HPDE6-E6E7 (cell line): ENCODE results near the gene CPT1A.

Experiments
- DNase-seq: peaks from one replicate; pipeline ENCODE4 v3.0.0; 2011; ENCODE audit warnings: missing footprints; ENCODE audit errors: extremely low spot score

The CPT1A gene

DNA sequence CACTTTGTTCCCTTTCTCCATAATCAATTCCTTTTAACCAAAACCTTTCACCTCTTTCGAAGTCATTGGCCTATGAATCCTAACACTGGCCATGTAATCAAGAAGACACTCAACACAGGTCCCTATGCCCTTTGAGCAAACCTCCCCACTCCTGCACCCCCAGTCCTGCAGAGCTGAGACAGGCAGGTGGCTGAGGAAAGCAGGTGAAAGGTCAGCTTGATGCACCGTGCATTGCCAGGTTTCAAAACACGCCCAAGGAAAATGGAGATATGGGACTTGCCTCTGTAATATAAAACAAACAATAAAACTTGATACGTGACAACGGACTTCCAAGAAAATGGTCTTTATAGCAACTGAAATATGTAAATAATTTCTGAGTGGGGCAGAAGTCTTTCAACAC is 10.6 kb downstream of the CPT1A start:
- no peak for DNase-seq

GRCh38 chr11:68829581-68829980 is 12.1 kb downstream of the CPT1A start:
- no peak for DNase-seq

DNA sequence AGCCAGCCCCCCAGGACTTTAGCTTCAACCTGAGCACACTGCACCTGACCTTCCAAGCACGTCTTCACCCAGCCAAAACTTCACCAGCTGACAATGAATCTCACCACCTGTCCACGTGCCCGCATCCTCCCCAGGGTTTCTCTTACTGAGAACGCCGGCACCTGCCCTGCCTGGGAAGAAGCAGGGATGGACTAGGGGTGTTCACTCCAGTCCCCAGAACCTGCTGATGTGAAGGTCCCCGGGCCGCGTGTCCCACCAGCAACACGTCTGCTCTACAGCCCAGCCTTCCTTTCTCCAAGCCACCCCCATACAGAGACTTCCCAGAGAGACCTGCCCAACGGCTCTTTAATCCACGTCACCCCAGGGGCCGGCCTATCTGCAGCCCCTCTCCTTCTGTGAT is 12.8 kb downstream of the CPT1A start:
- DNase-seq = no peak

DNA sequence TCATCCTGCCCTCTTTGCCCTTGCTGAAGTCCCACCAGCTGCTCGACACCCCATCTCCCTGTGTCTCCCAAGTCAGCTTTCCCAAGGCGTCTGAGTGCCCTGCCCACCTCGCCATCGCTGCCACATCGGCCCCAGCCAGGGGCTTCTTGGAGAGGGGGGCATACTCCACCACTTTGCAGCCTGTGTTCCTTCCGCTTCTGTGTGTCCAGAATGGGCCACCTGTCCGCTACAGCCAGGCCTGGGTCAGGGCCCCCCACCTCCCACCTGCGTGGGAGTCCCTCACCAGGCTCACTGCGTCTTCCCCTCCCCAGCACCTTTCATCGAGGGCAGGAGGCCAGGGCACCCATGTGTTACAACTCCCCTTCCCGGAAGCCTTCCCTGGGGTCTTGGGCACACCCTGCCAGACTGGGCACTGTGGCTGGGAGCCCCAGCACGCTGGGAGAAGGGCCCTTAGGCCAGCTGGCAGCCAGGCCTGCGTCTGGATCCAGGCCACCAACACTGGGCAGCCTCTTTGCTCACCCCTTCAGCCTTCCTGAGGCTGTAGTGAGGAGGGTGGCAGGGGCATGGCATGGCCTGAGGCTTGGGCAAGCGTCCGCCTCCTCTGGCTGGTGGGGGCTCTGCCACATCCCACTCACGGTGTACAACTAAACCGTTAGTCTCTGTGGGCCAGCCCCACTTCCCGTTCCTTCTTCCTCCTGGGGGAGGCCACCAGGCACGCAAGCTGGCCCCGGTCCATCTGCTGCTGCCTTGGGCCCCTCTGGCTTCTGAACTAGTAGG is 13.4 kb downstream of the CPT1A start:
- no peak for DNase-seq

DNA sequence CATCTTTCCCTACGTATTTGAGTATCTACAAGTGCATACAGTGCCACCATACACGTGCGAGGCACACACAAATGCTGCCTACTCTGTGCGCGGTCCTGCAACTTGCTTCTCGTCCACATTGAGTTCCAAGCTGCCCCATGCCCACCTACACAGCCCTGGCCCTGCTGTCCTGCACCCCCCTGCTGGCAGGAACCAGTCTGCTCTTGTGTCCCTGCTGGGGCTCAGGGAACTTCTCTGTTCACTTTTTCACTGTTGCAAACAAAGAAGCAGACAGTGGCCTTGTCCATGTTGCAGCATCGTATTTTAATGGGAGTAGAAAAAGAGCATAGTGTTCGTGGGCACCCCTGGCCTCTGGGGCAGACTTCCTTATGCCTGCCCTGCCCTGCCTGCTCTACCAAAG is 14.0 kb downstream of the CPT1A start:
- DNase-seq = no peak

DNA sequence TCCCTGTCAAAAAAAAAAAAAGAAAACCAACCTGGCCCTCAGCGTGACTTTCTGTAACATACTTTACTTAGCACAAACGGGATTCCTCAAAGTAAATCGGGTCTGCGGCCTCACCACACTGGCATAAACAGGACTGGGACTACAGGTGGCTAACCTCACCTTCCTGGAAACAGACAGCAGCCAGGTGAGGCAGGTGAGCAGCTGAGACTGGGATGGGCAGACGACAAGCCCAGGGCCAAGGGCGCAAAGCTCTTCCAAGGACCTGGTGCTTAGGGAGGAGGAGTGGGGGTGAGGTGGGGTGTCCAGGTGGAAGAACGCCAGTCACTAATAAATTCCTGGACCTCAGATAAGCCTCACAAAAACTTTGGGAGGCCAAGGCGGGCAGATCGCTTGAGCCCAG is 15.0 kb downstream of the CPT1A start:
- no peak for DNase-seq

DNA sequence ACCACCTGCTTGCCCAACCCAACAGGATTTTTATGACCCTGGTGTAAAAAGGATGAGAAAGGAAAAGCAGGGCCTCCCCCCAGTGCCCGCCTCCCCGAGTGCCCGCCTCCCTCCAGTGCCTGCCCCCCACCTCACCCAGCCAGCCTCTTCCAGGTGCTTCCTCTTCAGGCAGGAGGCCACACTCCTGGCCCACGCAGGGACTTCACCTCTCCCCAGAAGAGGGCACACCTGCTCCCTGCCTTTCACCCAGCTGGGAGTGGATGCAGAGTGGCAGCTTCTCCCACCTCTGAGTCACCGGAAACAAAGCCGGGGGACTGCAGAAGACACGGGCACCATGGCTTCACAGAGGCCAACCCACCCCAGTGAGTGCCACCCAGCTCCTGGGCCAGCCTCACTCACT is 16.1 kb downstream of the CPT1A start:
- no peak for DNase-seq

GRCh38 chr11:68822546-68822945 is 19.2 kb downstream of the CPT1A start:
- DNase-seq = no peak

- DNase-seq = no peak
Measured at GRCh38 chr11:68821670-68822069, 20.0 kb downstream of the CPT1A start.

GRCh38 chr11:68819362-68819761 is 22.4 kb downstream of the CPT1A start:
- DNase-seq = no peak

GRCh38 chr11:68818181-68818580 is 23.5 kb downstream of the CPT1A start:
- DNase-seq = no peak

DNA sequence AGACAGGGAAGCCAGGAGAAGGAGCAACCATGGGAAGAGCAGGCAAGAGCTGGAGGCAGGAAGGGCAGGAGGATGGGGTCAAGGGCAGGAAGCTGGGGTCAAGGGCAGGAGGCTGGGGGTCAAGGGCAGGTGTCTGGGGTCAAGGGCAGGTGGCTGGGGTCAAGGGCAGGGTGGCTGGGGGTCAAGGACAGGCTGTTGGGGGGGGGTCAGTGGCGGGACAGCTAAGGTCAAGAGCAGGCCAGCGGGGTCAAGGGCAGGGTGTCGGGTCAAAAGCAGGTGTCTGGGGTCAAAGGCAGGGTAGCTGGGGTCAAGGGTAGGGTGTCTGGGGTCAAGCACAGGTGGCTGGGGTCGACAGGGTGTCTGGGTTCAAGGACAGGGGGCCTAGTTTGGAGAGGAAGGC is 24.2 kb downstream of the CPT1A start:
- DNase-seq = no peak

DNA sequence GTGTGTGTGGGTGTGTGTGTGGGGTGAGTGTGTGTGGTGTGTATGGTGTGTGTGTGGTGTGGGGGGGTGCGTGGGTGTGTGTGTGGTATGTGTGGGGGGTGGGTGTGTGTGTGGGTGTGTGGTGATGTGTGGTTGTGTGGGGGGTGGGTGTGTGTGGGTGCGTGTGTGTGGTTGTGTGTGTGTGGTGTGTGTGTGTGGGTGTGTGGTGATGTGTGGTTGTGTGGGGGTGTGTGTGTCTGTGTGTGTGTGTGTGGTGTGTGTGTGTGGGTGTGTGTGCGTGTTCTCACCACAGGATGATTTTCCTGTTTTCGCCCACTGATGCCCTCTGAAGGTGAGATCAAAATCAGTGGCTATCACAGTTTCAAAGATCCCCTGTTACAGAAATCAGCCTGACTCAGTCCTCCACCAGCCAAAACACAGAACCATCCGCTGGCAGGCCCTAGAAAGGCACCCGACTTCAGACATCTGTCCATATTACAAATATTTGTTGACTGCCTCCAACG is 24.7 kb downstream of the CPT1A start:
- no peak for DNase-seq

GRCh38 chr11:68816251-68816776 is 25.4 kb downstream of the CPT1A start:
- no peak for DNase-seq

- DNase-seq = no peak
Measured at GRCh38 chr11:68813773-68814172, 27.9 kb downstream of the CPT1A start.

GRCh38 chr11:68812526-68812925 is 29.2 kb downstream of the CPT1A start:
- no peak for DNase-seq

DNA sequence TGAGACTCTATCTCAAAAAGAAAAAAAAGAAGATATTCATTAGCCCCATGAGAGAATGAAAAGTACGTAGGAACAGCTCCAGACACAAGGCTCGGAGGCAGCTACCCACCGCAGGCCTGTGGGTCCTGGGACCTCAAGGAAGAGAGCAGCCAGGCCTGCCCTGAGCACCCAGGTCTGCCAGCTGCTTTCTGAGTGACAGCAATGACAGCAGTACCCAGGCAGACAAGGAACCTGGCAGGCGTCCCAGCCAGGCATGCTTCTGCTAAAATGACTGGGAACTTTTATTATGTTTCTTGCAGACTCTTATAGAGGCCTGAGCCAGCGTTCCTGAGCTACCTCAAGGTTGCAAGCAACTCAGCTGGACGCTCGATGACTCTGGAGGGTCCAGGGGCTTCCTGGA is 31.6 kb downstream of the CPT1A start:
- no peak for DNase-seq

- no peak for DNase-seq
Measured at GRCh38 chr11:68809506-68809905, 32.2 kb downstream of the CPT1A start.

GRCh38 chr11:68808787-68809186 is 32.9 kb downstream of the CPT1A start:
- no peak for DNase-seq

DNA sequence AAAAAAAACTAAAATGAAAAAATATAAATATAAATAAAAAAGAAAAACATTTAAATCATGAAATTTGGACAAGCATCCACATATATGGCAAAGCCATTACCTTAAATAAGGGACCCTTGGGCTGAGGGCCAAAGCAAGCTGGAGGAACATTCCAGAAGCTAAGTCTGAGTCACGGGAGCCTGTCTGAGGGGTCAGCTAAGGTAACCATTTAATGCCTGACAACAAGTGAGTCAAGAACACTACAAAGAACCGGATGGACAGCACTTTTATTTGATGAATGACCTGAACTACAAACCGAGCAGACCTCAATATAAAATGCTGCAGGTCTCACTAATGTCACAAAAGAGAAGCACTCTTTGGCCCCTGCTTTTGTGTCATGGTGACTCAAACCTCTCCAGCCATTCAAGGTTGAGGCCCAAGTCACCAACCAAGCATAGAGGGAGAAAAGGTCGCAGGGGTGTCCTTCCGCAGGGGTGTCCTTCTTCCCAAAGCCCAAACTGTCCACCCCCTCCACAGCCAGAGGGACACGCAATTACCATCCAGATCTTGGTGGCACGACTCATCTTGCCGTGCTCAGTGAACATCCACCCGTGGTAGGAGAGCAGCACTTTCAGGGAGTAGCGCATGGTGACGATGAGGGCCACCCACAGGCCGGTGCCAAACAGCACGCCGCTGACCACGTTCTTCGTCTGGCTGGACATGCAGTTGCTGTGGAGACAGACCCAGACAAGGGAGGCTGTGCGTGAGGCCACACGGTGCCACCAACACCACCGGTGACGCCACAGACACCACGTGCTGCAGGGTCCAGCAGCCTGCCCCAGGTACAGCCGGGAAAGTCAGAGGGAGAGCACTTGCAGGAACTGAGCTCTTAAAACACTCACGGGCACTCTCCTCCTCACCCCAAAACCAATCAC is 34.5 kb downstream of the CPT1A start:
- peak; percentile 51 for DNase-seq

GRCh38 chr11:68804786-68805185 is 36.9 kb downstream of the CPT1A start:
- no peak for DNase-seq

- no peak for DNase-seq
Measured at GRCh38 chr11:68803766-68804165, 38.0 kb downstream of the CPT1A start.
